22Rv1 (cell line): ENCODE results near the gene GPC6.

Experiments
- ZFX ChIP-seq: fragments of 450-650 bp; IDR thresholded peaks from 2 replicates; pipeline ENCODE4 v1.6.1; 2017; ENCODE audit warnings: antibody characterized with exemption, borderline replicate concordance
- TF ChIP-seq, protein P1 (sequence below): fragments of 450-650 bp; IDR thresholded peaks from 2 replicates; pipeline ENCODE4 v1.5.1; 2017; ENCODE audit warnings: mild to moderate bottlenecking

DNA sequence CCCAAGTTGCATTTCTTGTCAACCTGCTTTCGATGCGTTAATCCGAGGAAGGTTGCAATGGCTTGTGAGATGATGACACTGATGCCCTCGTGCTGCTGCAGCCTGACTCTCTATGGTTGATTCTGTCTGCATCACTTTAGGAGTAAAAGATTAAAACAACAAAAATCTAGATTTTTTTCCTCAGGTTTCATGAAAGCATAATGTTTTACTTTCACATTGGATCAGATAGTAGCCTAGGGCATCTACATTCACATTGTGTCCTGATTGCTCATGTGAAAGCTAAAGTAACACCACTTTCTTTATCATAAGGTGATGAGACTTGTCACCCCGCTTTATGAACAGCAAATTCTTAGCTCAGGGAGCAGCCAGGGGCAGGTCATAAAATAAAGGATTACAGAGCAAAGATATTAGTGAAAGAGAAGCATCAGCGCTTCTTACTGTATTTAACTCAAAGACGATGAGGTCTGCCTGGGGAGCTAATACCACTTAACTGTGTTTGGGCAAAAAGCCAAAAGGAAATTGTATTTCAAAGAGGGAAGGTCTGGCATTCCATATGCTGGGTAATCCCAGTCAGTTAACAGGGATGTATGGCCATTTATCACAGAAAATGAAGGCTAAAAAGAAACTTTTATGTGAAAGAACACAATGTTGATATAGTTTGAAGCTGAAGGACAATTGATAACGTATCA lies 270.5 kb downstream of the GPC6 start:
- TF ChIP-seq, protein P1, sequence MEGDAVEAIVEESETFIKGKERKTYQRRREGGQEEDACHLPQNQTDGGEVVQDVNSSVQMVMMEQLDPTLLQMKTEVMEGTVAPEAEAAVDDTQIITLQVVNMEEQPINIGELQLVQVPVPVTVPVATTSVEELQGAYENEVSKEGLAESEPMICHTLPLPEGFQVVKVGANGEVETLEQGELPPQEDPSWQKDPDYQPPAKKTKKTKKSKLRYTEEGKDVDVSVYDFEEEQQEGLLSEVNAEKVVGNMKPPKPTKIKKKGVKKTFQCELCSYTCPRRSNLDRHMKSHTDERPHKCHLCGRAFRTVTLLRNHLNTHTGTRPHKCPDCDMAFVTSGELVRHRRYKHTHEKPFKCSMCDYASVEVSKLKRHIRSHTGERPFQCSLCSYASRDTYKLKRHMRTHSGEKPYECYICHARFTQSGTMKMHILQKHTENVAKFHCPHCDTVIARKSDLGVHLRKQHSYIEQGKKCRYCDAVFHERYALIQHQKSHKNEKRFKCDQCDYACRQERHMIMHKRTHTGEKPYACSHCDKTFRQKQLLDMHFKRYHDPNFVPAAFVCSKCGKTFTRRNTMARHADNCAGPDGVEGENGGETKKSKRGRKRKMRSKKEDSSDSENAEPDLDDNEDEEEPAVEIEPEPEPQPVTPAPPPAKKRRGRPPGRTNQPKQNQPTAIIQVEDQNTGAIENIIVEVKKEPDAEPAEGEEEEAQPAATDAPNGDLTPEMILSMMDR: no peak
- TF ChIP-seq ZFX: no peak
